NB4 (cell line): ENCODE data around the gene MYADML2.

Source experiments
- CTCF ChIP-seq: IDR thresholded peaks from one replicate; pipeline ENCODE4 v1.5.1; 2012; ENCODE audit warnings: low read depth, low read length
- POLR2A ChIP-seq: IDR thresholded peaks from 2 replicates; pipeline ENCODE4 v1.6.1; 2011; ENCODE audit warnings: mild to moderate bottlenecking; ENCODE audit not compliant: insufficient read length; ENCODE audit errors: extremely low read depth

GRCh38 chr17:81941484-81942166 is 5.4 kb downstream of the MYADML2 start:
- no peak for TF ChIP-seq POLR2A
- no peak for TF ChIP-seq CTCF
